Endothelial cell of umbilical vein (primary cell): ENCODE measurements around the gene MTCH2. TPM values are rescaled to one million over a fixed set of nuclear protein-coding genes. Genes with fewer than 3 reads are reported as not detected.

Source experiments
- BruUV-seq: library from RNA; stranded (reverse); fragments of 400-500 nt; replicated peaks from 2 replicates; lab custom pipeline; 2021; lab: Mats Ljungman, UMichigan
- CTCF ChIA-PET: fragments of 300-600, 350-600 bp; sonication (Branson Sonifier 250); formaldehyde crosslinking; loops from one replicate; lab custom pipeline; 2021; ENCODE audit warnings: antibody characterized with exemption, inconsistent platforms; lab: Charles Lee
- POLR2A ChIA-PET: fragments of 300-600, 350-600 bp; sonication (Branson Sonifier 250); formaldehyde crosslinking; loops from one replicate; lab custom pipeline; 2021; ENCODE audit warnings: antibody characterized with exemption, inconsistent platforms; lab: Charles Lee
- DNase-seq: peaks from one replicate; pipeline ENCODE4 v3.0.0-alpha.2; 2011; ENCODE audit warnings: low read depth, low spot score
- FAIRE-seq: peaks from 2 replicates; lab custom pipeline; 2011; peaks lifted over from hg19 to GRCh38; lab: Jason Lieb, UNC
- H2AFZ ChIP-seq: 2 replicates; pipeline ENCODE4 v1.6.0; 2012; ENCODE audit warnings: low read depth, low read length, control low read depth, inconsistent platforms
- H3K27ac ChIP-seq: 2 replicates; pipeline ENCODE4 v1.5.1; 2011; ENCODE audit warnings: low read depth, mild to moderate bottlenecking, control low read depth, low read length, moderate library complexity; ENCODE audit not compliant: insufficient read depth
- H3K27me3 ChIP-seq, 2 experiments: 2 replicates each; pipeline versions ENCODE4 v1.6.0 to v1.6.1; 2011; ENCODE audit warnings: low read length in 2 of 2, mixed read lengths in 1 of 2; ENCODE audit not compliant: control insufficient read depth in 2 of 2, insufficient read depth in 2 of 2
- H3K36me3 ChIP-seq, 2 experiments: 2 replicates in 1 of 2; 3 replicates in 1 of 2; pipeline ENCODE4 v1.5.1; 2011; ENCODE audit warnings: low read length in 2 of 2, mild to moderate bottlenecking in 1 of 2, moderate library complexity in 1 of 2; ENCODE audit not compliant: control insufficient read depth in 2 of 2, insufficient read depth in 2 of 2; ENCODE audit errors: extremely low read depth in 1 of 2
- H3K4me1 ChIP-seq: 3 replicates; pipeline ENCODE4 v1.5.1; 2011; ENCODE audit warnings: mild to moderate bottlenecking, low read length; ENCODE audit not compliant: control insufficient read depth, insufficient read depth; ENCODE audit errors: extremely low read depth
- H3K4me2 ChIP-seq: 2 replicates; pipeline ENCODE4 v1.6.1; 2011; ENCODE audit warnings: low read length, control low read depth, mixed read lengths; ENCODE audit not compliant: insufficient read depth
- H3K4me3 ChIP-seq, 3 experiments: fragments of 200-600 bp in 1 of 3; sonication (generic), shearing (Covaris generic) in 1 of 3; replicated peaks in 1 of 3; 2 replicates each; pipeline ENCODE4 v1.5.1; 2011 to 2016; ENCODE audit warnings: control low read depth in 3 of 3, low read length in 3 of 3, mild to moderate bottlenecking in 2 of 3, inconsistent platforms in 1 of 3, low read depth in 1 of 3, moderate library complexity in 1 of 3; ENCODE audit not compliant: insufficient read depth in 1 of 3
- H3K79me2 ChIP-seq: 2 replicates; pipeline ENCODE4 v1.6.0; 2012; ENCODE audit warnings: low read length, inconsistent platforms; ENCODE audit not compliant: control insufficient read depth, insufficient read depth
- H3K9ac ChIP-seq: replicated peaks from 2 replicates; pipeline ENCODE3; 2011; ENCODE audit warnings: low read length, control low read depth; ENCODE audit not compliant: insufficient read depth; ENCODE audit errors: extremely low read depth
- H3K9me1 ChIP-seq: replicated peaks from 3 replicates; pipeline ENCODE4 v1.6.0; 2011; ENCODE audit warnings: mild to moderate bottlenecking, low read length; ENCODE audit not compliant: control insufficient read depth, insufficient read depth; ENCODE audit errors: extremely low read depth
- H3K9me3 ChIP-seq: replicated peaks from 2 replicates; pipeline ENCODE4 v1.5.1; 2012; ENCODE audit warnings: low read length, inconsistent platforms; ENCODE audit not compliant: control insufficient read depth, insufficient read depth
- H4K20me1 ChIP-seq: replicated peaks from 2 replicates; pipeline ENCODE3; 2011; ENCODE audit warnings: mild to moderate bottlenecking, low read length; ENCODE audit not compliant: control insufficient read depth, insufficient read depth; ENCODE audit errors: extremely low read depth
- EZH2 ChIP-seq: IDR thresholded peaks from 2 replicates; pipeline ENCODE4 v1.6.1; 2012; ENCODE audit warnings: borderline replicate concordance, low read depth, mild to moderate bottlenecking, moderate library complexity, low read length, inconsistent platforms; ENCODE audit not compliant: severe bottlenecking
- FOS ChIP-seq: IDR thresholded peaks from 2 replicates; pipeline ENCODE4 v1.6.1; 2011; ENCODE audit warnings: mild to moderate bottlenecking, low read length, moderate library complexity, borderline replicate concordance; ENCODE audit not compliant: insufficient read depth
- GATA2 ChIP-seq: IDR thresholded peaks from 2 replicates; pipeline ENCODE4 v1.7.0; 2011; ENCODE audit warnings: low read depth, mild to moderate bottlenecking, moderate library complexity, mixed read lengths, low read length; ENCODE audit not compliant: insufficient read length, insufficient read depth
- JUN ChIP-seq: IDR thresholded peaks from 2 replicates; pipeline ENCODE4 v1.6.1; 2011; ENCODE audit warnings: borderline replicate concordance, low read depth; ENCODE audit not compliant: insufficient read length, insufficient read depth
- MYC ChIP-seq: IDR thresholded peaks from one replicate; pipeline ENCODE4 v1.6.1; 2011; ENCODE audit warnings: mild to moderate bottlenecking, low read depth, low read length
- POLR2A ChIP-seq: IDR thresholded peaks from 2 replicates; pipeline ENCODE4 v1.6.1; 2012; ENCODE audit warnings: low read depth, mild to moderate bottlenecking, control low read depth, low read length
- POLR2AphosphoS5 ChIP-seq: IDR thresholded peaks from 2 replicates; pipeline ENCODE4 v1.6.1; 2012; ENCODE audit warnings: low read depth, mild to moderate bottlenecking, control low read depth, low read length, moderate library complexity; ENCODE audit not compliant: insufficient read depth
- dilution Hi-C: fragments of 300-500 bp; cut with MboI; formaldehyde crosslinking; loops from one replicate; pipeline ENCODE4 v1.15.0; 2019; ENCODE audit warnings: low sequenced_read_pairs; ENCODE audit not compliant: extremely low pct_ligation_motif_present
- intact Hi-C: fragments of 100-400 bp; cut with micrococcal nuclease; formaldehyde crosslinking; loops from one replicate; pipeline ENCODE4 v1.10.0; 2022
- polyA plus RNA-seq, 4 experiments: library from polyadenylated mRNA; depleted of rRNA in 3 of 4; stranded (reverse) in 3 of 4; unstranded in 1 of 4; fragments of >200 nt; gene quantifications; 2 replicates each; pipeline versions ENCODE4 v1.2.1 to v1.2.3, GENCODE V29; 2011 to 2012; ENCODE audit warnings: missing spikeins in 1 of 4
- total RNA-seq: library from RNA; stranded (reverse); gene quantifications from 2 replicates; pipeline ENCODE4 v1.2.3, GENCODE V29; 2021
- TF ChIP-seq, protein P1 (sequence below), 2 donors: IDR thresholded peaks; 1 replicate in 1 of 2; 2 replicates in 1 of 2; pipeline ENCODE4 v1.5.1; 2011; ENCODE audit warnings: low read length in 2 of 2, mild to moderate bottlenecking in 2 of 2, moderate library complexity in 2 of 2, control low read depth in 1 of 2, inconsistent platforms in 1 of 2, low read depth in 1 of 2; ENCODE audit not compliant: insufficient read depth in 1 of 2; ENCODE audit errors: extremely low read depth in 1 of 2
- TF ChIP-seq, protein P2 (sequence below): IDR thresholded peaks from 2 replicates; pipeline ENCODE4 v1.6.1; 2011; ENCODE audit not compliant: insufficient read depth, insufficient read length

MTCH2 gene
- total and polyA plus RNA-seq, 2 donors (not counting 3 experiments of a cell fraction or from before 2014, with no cell fraction given): 138 to 144 TPM

DNA sequence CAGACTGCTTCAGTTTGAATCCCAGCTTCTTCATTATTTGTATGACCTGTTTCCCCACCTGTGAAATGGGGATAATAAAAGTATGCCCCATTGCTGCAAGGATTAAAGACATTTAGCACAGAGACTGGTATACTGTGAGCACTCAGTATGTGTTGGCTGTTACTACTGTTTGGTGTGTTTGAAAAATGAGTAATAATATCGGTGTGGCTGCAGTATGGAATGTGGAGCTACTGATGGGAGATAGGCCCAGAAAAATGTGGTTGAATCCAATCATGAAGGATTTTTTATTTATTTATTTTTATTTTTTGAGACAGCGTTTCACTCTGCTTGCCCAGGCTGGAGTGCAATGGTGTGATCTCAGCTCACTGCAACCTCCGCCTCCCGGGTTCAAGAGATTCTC is 39.1 kb downstream of the MTCH2 start:
- POLR2A ChIA-PET: no interaction called here
- no peaks in the 10 kb centered on the region for H4K20me1 ChIP-seq
- FAIRE-seq: no peak
- intact Hi-C loops: no loop called here
- DNase-seq: no peak
- H3K9me3 ChIP-seq: no peaks in the 10 kb centered on the region
- no peak overlapping the region for H2AFZ ChIP-seq
- H3K4me1 ChIP-seq: no peaks in the 10 kb centered on the region
- BruUV-seq: no TSS peak
- dilution Hi-C loops: no loop called here
- H3K27me3 ChIP-seq: peaks cover 0 to 4% of the 10 kb centered on the region in 2 experiments
- H3K27ac ChIP-seq: no peak overlapping the region
- no peak overlapping the region for H3K9ac ChIP-seq
- no peak for TF ChIP-seq FOS
- no peak overlapping the region for H3K4me3 ChIP-seq
- H3K36me3 ChIP-seq: no peaks in the 10 kb centered on the region
- H3K9me1 ChIP-seq: no peaks in the 10 kb centered on the region
- H3K4me2 ChIP-seq: no peak overlapping the region
- H3K79me2 ChIP-seq: no peaks in the 10 kb centered on the region
- CTCF ChIA-PET: no interaction called here

DNA sequence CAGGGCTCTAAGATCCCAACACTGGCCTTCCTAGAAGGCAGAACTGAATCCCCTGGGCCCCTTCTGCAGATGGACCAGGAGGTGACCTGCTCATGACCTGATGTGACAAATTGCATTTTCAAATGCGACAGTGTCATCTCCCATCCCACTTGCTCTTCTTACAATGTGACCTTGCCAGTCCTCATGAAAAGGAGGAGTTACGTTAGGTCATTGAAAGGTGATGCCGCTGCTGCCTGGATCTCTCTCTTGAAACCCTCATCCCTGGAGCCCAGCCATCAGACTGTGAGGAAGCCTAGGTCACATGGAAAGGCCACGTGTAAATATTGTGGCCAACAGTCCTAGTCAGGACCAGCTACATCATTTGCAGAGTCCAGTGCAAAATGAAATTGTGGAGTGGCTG is 42.5 kb downstream of the MTCH2 start:
- Histone ChIP-seq H3K36me3 (no peaks in the 10 kb centered on the region), H4K20me1 (no peaks in the 10 kb centered on the region), H3K9me3 (no peaks in the 10 kb centered on the region), H3K4me2 (no peak overlapping the region), H3K4me1 (no peaks in the 10 kb centered on the region), H2AFZ (no peak overlapping the region), H3K27me3 (peaks cover 12% of the 10 kb centered on the region in 2 experiments), H3K27ac (no peak overlapping the region), H3K9ac (no peak overlapping the region), H3K4me3 (no peak overlapping the region), H3K9me1 (no peaks in the 10 kb centered on the region), H3K79me2 (no peaks in the 10 kb centered on the region)
- CTCF ChIA-PET: no interaction called here
- FAIRE-seq: no peak
- DNase-seq: no peak
- dilution Hi-C loops (no loop called here), intact Hi-C loops (no loop called here)
- TF ChIP-seq, protein P1, sequence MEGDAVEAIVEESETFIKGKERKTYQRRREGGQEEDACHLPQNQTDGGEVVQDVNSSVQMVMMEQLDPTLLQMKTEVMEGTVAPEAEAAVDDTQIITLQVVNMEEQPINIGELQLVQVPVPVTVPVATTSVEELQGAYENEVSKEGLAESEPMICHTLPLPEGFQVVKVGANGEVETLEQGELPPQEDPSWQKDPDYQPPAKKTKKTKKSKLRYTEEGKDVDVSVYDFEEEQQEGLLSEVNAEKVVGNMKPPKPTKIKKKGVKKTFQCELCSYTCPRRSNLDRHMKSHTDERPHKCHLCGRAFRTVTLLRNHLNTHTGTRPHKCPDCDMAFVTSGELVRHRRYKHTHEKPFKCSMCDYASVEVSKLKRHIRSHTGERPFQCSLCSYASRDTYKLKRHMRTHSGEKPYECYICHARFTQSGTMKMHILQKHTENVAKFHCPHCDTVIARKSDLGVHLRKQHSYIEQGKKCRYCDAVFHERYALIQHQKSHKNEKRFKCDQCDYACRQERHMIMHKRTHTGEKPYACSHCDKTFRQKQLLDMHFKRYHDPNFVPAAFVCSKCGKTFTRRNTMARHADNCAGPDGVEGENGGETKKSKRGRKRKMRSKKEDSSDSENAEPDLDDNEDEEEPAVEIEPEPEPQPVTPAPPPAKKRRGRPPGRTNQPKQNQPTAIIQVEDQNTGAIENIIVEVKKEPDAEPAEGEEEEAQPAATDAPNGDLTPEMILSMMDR (IDR thresholded peaks at IDR 0.05; ENCODE audit: extremely low read depth in 1 of 2, insufficient read depth in 1 of 2, low read depth in 1 of 2, low read length in 2 of 2): no peak
- no peak for TF ChIP-seq FOS
- no peak for TF ChIP-seq JUN
- TF ChIP-seq GATA2: no peak
- no peak for TF ChIP-seq EZH2
- TF ChIP-seq, protein P2, sequence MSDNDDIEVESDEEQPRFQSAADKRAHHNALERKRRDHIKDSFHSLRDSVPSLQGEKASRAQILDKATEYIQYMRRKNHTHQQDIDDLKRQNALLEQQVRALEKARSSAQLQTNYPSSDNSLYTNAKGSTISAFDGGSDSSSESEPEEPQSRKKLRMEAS: no peak
- no peak for TF ChIP-seq POLR2AphosphoS5
- no peak for TF ChIP-seq MYC
- TF ChIP-seq POLR2A: no peak
- POLR2A ChIA-PET: no interaction called here
- no TSS peak for BruUV-seq
